HG03575 (cell line): Measurements from ENCODE around the gene GPR153.
"Not testable (repeated sequence)": the region's sequence is repeated elsewhere in the genome, so short reads cannot be mapped to it uniquely, and the experiment has no call there.

ENCODE experiments used
- ATAC-seq: cut with Tn5 transposase; IDR thresholded peaks from one replicate; pipeline ENCODE4 v1.9.1; 2021; ENCODE audit not compliant: unreplicated experiment, insufficient number of reproducible peaks, low FRiP score; ENCODE audit errors: extremely low read depth

Gene GPR153

GRCh38 chr1:6260961-6261614 lies at the start of gene GPR153:
Gene GPR153 (minus strand): TSS chr1:6261098. CDS start chr1:6254905, 6,193 bp downstream.
- ATAC-seq = no peak

GRCh38 chr1:6310116-6310848 lies 49.4 kb upstream of the GPR153 start:
- no peak for ATAC-seq

GRCh38 chr1:6309564-6309963 lies 48.7 kb upstream of the GPR153 start:
- no peak for ATAC-seq

GRCh38 chr1:6308449-6308848 lies 47.6 kb upstream of the GPR153 start:
- no peak for ATAC-seq

- ATAC-seq = not testable (repeated sequence)
These were observed 46.8 kb upstream of the GPR153 start for GRCh38 chr1:6307682-6308081.

GRCh38 chr1:6307099-6307498 lies 46.2 kb upstream of the GPR153 start:
- no peak for ATAC-seq

GRCh38 chr1:6303397-6304012 lies 42.6 kb upstream of the GPR153 start:
- no peak for ATAC-seq

- ATAC-seq = no peak
These were observed 41.7 kb upstream of the GPR153 start for GRCh38 chr1:6302568-6302967.

GRCh38 chr1:6301526-6301925 lies 40.6 kb upstream of the GPR153 start:
- ATAC-seq = no peak

GRCh38 chr1:6300342-6301048 lies 39.6 kb upstream of the GPR153 start:
- no peak for ATAC-seq

- ATAC-seq = no peak
These were observed 38.8 kb upstream of the GPR153 start for GRCh38 chr1:6299557-6300165.

- ATAC-seq = no peak
These were observed 38.1 kb upstream of the GPR153 start for GRCh38 chr1:6298940-6299465.

- no peak for ATAC-seq
These were observed 37.6 kb upstream of the GPR153 start for GRCh38 chr1:6298530-6298929.

GRCh38 chr1:6295910-6296309 lies 35.0 kb upstream of the GPR153 start:
- no peak for ATAC-seq

- no peak for ATAC-seq
These were observed 34.1 kb upstream of the GPR153 start for GRCh38 chr1:6294890-6295556.

GRCh38 chr1:6294080-6294889 lies 33.4 kb upstream of the GPR153 start:
- ATAC-seq = no peak

GRCh38 chr1:6292102-6292501 lies 31.2 kb upstream of the GPR153 start:
- ATAC-seq = no peak

GRCh38 chr1:6288665-6289064 lies 27.8 kb upstream of the GPR153 start:
- ATAC-seq = no peak
